K562 (cell line): Measurements from ENCODE around the gene FNBP1. TPM values are rescaled to one million over a fixed set of nuclear protein-coding genes. Genes with fewer than 3 reads are reported as not detected.
A peak's percentile ranks its signal among the peaks of the same experiment; 100 is the strongest.

Experiments
- CBFA2T2 ChIP-seq: fragments of 450-650 bp; conservative IDR thresholded peaks from 2 replicates; pipeline ENCODE4 v1.6.1; 2017; ENCODE audit warnings: mild to moderate bottlenecking
- CC2D1A ChIP-seq: fragments of 450-650 bp; IDR thresholded peaks from 2 replicates; pipeline ENCODE4 v1.6.1; 2017; ENCODE audit warnings: mild to moderate bottlenecking
- CEBPB ChIP-seq: fragments of 450-650 bp; IDR thresholded peaks from 2 replicates; pipeline ENCODE4 v1.6.1; 2016; ENCODE audit warnings: missing genetic modification characterization, missing compliant biosample characterization
- CEBPZ ChIP-seq: fragments of 150-350 bp; IDR thresholded peaks from 2 replicates; pipeline ENCODE4 v1.6.1; 2014; ENCODE audit warnings: low read depth, mild to moderate bottlenecking, low read length, borderline replicate concordance
- FOXA3 ChIP-seq, 2 experiments: fragments of 450-650 bp in 1 of 2; sonication (generic) in 1 of 2; formaldehyde crosslinking; IDR thresholded peaks in 1 of 2; conservative IDR thresholded peaks in 1 of 2; 2 replicates each; pipeline versions ENCODE4 v1.4.0 to v1.8.0; 2020 to 2022; ENCODE audit warnings: mild to moderate bottlenecking in 2 of 2, missing genetic modification reagents in 1 of 2
- HDAC2 ChIP-seq: fragments of 450-650 bp; IDR thresholded peaks from 2 replicates; pipeline ENCODE4 v1.6.1; 2016; ENCODE audit warnings: mild to moderate bottlenecking
- JUN ChIP-seq, 2 experiments: sonication (generic) in 1 of 2; formaldehyde crosslinking in 1 of 2; IDR thresholded peaks; 2 replicates each; pipeline versions ENCODE4 v1.6.1 to v1.8.0; 2012 to 2022; ENCODE audit warnings: borderline replicate concordance in 2 of 2, mild to moderate bottlenecking in 2 of 2, improper control_type of control experiment in 1 of 2, low read depth in 1 of 2, low read length in 1 of 2, missing genetic modification reagents in 1 of 2
- MEF2D ChIP-seq: conservative IDR thresholded peaks from 2 replicates; pipeline ENCODE4 v1.6.1; 2016; ENCODE audit warnings: low read depth, missing genetic modification characterization, missing compliant biosample characterization
- MTA1 ChIP-seq: fragments of 450-650 bp; IDR thresholded peaks from 2 replicates; pipeline ENCODE4 v1.6.1; 2017; ENCODE audit warnings: borderline replicate concordance
- TRIM24 ChIP-seq, 2 experiments: fragments of 450-650 bp; IDR thresholded peaks; 2 replicates each; pipeline ENCODE4 v1.6.1; 2016
- polyA plus RNA-seq, 8 experiments: library from polyadenylated mRNA; depleted of rRNA in 4 of 8; stranded (reverse) in 5 of 8; unstranded in 3 of 8; fragments of >200 nt; fragmentation: Nextera tagmentation in 2 of 8; fragmentation: Illumina TruSeq in 1 of 8; extraction: Ambion mirVana in 2 of 8; extraction: Trizol in 1 of 8; gene quantifications; 2 replicates each; pipeline versions ENCODE4 v1.2.1 to v1.2.3, GENCODE V29; 2011 to 2014; ENCODE audit warnings: inconsistent platforms in 1 of 8, missing spikeins in 1 of 8
- total RNA-seq, 7 experiments: library from RNA; depleted of rRNA in 6 of 7; stranded (reverse); fragments of >200 nt in 6 of 7; fragmentation: Illumina TruSeq in 2 of 7; extraction: Trizol in 2 of 7; gene quantifications; 2 replicates each; pipeline versions ENCODE4 v1.2.1 to v1.2.3, GENCODE V29; 2011 to 2021; ENCODE audit warnings: low replicate concordance in 1 of 7
- TF ChIP-seq, protein P1 (sequence below), 2 experiments: fragments of 450-650 bp; IDR thresholded peaks; 2 replicates each; pipeline ENCODE4 v1.6.1; 2016; ENCODE audit warnings: mild to moderate bottlenecking in 2 of 2, borderline replicate concordance in 1 of 2, low read depth in 1 of 2, moderate library complexity in 1 of 2
- TF ChIP-seq, protein P2 (sequence below): IDR thresholded peaks from 2 replicates; pipeline ENCODE4 v1.6.1; 2012; ENCODE audit warnings: low read depth, low read length, improper control_type of control experiment, borderline replicate concordance

FNBP1 gene
- total and polyA plus RNA-seq, 9 of the 15 experiments (the other 6 are each of a cell fraction or from before 2014, with no cell fraction given), result 1.8 to 14.9 (median 7.6) TPM

- TF ChIP-seq, protein P1, sequence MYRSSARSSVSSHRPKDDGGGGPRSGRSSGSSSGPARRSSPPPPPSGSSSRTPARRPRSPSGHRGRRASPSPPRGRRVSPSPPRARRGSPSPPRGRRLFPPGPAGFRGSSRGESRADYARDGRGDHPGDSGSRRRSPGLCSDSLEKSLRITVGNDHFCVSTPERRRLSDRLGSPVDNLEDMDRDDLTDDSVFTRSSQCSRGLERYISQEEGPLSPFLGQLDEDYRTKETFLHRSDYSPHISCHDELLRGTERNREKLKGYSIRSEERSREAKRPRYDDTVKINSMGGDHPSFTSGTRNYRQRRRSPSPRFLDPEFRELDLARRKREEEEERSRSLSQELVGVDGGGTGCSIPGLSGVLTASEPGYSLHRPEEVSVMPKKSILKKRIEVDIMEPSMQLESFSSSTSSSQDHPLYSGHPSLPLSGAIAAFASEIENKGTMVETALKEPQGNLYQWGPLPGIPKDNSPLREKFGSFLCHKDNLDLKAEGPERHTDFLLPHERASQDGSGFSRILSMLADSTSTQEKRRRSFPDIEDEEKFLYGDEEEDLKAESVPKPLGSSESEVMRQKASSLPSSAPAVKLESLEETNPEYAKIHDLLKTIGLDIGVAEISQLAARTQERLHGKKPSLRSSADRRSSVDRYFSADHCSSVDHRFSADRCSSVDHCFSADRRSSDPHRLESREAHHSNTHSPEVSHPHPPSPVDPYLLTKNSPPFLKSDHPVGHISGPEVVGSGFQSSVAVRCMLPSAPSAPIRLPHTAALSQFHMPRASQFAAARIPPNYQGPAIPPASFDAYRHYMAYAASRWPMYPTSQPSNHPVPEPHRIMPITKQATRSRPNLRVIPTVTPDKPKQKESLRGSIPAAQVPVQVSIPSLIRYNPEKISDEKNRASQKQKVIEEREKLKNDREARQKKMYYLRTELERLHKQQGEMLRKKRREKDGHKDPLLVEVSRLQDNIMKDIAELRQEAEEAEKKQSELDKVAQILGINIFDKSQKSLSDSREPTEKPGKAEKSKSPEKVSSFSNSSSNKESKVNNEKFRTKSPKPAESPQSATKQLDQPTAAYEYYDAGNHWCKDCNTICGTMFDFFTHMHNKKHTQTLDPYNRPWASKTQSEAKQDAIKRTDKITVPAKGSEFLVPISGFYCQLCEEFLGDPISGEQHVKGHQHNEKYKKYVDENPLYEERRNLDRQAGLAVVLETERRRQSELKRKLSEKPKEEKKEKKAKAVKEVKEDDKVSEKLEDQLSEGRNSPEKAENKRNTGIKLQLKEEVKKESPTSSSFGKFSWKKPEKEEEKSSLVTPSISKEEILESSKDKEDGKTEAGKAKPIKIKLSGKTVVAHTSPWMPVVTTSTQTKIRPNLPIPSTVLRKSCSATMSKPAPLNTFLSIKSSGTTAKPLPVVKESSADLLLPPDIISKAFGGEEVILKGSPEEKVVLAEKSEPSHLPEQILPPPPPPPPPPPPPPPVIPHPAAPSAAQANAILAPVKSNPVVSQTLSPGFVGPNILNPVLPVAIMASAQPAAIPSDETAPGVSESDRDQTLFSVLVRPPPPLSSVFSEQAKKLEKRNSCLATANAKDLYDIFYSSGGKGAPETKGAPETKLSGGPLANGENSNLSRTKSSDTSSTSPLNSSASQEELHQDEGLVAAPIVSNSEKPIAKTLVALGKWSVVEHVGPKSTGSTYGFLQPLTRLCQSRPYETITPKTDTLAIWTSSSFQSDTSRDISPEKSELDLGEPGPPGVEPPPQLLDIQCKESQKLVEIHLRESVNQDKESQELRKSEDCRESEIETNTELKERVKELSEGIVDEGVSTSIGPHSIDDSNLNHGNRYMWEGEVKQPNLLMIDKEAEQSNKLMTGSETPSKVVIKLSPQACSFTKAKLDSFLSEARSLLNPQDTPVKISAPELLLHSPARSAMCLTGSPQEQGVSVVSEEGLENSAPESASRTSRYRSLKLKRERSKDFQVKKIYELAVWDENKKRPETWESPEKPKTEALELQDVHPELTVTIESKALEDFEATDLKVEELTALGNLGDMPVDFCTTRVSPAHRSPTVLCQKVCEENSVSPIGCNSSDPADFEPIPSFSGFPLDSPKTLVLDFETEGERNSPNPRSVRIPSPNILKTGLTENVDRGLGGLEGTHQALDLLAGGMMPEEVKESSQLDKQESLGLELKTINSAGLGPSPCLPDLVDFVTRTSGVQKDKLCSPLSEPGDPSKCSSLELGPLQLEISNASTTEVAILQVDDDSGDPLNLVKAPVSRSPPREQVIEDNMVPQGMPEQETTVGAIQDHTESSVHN (IDR thresholded peaks at IDR 0.05; ENCODE audit: borderline replicate concordance in 1 of 2, low read depth in 1 of 2), result peak in 1 of 2 experiments; percentile 63; a peak in 2 of 4 replicates
- TF ChIP-seq CC2D1A (peak; percentile 50; the same call in 1 of the 2 replicates), CEBPB (tag) (0 out of 2 replicates have a peak, but pooled peaks have one; percentile 11), TRIM24 (IDR thresholded peaks at IDR 0.05) (peak; percentile 52 to 73; a peak in 2 of 4 replicates), CBFA2T2 (peak; percentile 62), HDAC2 (peak; percentile 90; the same call in 1 of the 2 replicates), MTA1 (peak; percentile 75), MEF2D (tag) (no peak), CEBPZ (no peak), FOXA3 (CRISPR knock-in tag; conservative IDR thresholded peaks at IDR 0.05 in 1 of 2, IDR thresholded peaks at IDR 0.05 in 1 of 2) (no peak; a peak in 1 of 4 replicates), JUN (IDR thresholded peaks at IDR 0.05; ENCODE audit: borderline replicate concordance, low read depth, low read length) (peak; percentile 22; the same call in 1 of the 2 replicates), JUN (CRISPR knock-in tag; IDR thresholded peaks at IDR 0.05; ENCODE audit: borderline replicate concordance) (no peak)
- TF ChIP-seq, protein P2, sequence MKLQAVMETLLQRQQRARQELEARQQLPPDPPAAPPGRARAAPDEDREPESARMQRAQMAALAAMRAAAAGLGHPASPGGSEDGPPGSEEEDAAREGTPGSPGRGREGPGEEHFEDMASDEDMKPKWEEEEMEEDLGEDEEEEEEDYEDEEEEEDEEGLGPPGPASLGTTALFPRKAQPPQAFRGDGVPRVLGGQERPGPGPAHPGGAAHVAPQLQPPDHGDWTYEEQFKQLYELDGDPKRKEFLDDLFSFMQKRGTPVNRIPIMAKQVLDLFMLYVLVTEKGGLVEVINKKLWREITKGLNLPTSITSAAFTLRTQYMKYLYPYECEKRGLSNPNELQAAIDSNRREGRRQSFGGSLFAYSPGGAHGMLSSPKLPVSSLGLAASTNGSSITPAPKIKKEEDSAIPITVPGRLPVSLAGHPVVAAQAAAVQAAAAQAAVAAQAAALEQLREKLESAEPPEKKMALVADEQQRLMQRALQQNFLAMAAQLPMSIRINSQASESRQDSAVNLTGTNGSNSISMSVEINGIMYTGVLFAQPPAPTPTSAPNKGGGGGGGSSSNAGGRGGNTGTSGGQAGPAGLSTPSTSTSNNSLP, result peak; percentile 78; the same call in 1 of the 2 replicates
These were observed 88.0 kb downstream of the FNBP1 start (continued) for GRCh38 chr9:129954868-129955550.
